GM12892 (cell line): Measurements from ENCODE around the gene CYTH4.

Source experiments
- POLR2A ChIP-seq: IDR thresholded peaks from 2 replicates; pipeline ENCODE4 v1.6.1; 2011; ENCODE audit warnings: low read depth, low read length, control low read depth
- POLR2AphosphoS5 ChIP-seq: IDR thresholded peaks from 2 replicates; pipeline ENCODE4 v1.6.1; 2011; ENCODE audit warnings: low read depth, low read length, control low read depth
- TAF1 ChIP-seq: IDR thresholded peaks from 2 replicates; pipeline ENCODE4 v1.6.1; 2011; ENCODE audit warnings: low read depth, mild to moderate bottlenecking, control low read depth, low read length, borderline replicate concordance

GRCh38 chr22:37279331-37280181, 2.8 kb upstream of the CYTH4 start:
- TF ChIP-seq POLR2AphosphoS5 (no peak), POLR2A (no peak), TAF1 (no peak)
